Hair follicle dermal papilla cell (primary cell): ENCODE results near the gene KDELR3. TPM values are rescaled to one million over a fixed set of nuclear protein-coding genes. Genes with fewer than 3 reads are reported as not detected.

Experiments used
- total RNA-seq: library from RNA; depleted of rRNA; stranded (reverse); fragments of >200 nt; gene quantifications from 2 replicates; pipeline ENCODE4 v1.2.3, GENCODE V29; 2012

KDELR3 gene
- total RNA-seq, result 123 and 124 TPM in 2 replicates

GRCh38 chr22:38467904-38468442 lies at the start of gene KDELR3:
KDELR3 (plus strand) TSS chr22:38468096; CDS start chr22:38468234, 138 bp downstream.

GRCh38 chr22:38455076-38455529 lies 12.8 kb upstream of the KDELR3 start, which contains the start of gene KCNJ4:
KCNJ4 (minus strand) TSS chr22:38455199; CDS start chr22:38428132, 27,067 bp downstream.

DNA sequence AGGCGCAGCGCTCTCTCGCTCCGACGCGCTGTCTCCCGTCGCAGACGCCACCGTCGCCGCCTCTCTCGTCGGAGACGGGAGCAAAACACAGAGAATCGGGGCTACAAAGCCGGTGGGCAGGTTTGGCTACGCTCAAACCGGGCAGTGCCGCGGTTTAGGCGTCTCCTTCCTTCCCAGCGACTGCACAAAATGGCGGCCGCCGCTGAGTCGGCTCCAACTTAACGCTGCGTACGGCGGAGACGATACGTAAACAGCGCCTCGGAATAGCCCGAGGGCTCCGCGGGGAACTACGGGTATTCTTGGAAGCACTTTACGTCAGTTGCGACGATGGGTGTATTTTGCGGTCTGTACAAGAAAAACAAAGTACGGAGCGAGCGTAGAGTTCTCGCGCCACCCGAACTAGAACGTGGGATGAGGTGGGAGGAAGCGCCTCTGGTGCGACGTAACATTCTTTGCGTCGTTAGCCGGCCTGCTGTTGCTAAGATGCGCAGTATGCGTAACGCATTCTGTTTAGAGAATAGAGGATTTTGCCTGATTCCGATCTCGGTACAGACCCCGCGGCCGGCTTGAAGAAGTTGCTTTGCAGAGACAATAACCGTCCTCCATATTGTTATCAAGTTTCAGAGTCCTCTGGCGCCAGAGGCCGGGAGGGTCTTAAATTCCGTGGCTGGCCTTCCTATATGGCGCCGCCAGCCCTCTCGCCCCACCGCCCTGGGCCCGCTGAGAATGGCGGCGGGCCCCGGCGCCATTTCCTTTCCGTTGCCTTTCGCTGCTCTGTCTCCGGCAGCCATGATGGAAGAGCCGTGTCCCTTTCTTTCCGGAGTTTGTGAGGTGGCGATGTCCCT lies 38.4 kb downstream of the KDELR3 start, which contains the start of gene DDX17:
DDX17 (minus strand) TSS at position 194 of the 845 bp plus-strand sequence.

Other genes with a start within 250 kb of the KDELR3 start
- 37.4 and 42.4 TPM in 2 replicates for gene TMEM184B, start 195.1 kb upstream of the KDELR3 start, total RNA-seq
- gene CSNK1E, start 150.7 kb upstream of the KDELR3 start, total RNA-seq, result 138 and 160 TPM in 2 replicates
- gene KCNJ4, start 12.9 kb upstream of the KDELR3 start, total RNA-seq, result not detected in 2 replicates
- 574 and 711 TPM in 2 replicates for gene DDX17, start 38.2 kb downstream of the KDELR3 start, total RNA-seq
- gene DMC1, start 102.1 kb downstream of the KDELR3 start, total RNA-seq, result 5.2 and 7.2 TPM in 2 replicates
- 1.9 and 2.3 TPM in 2 replicates for gene FAM227A, start 188.3 kb downstream of the KDELR3 start, total RNA-seq
- gene CBY1, start 188.5 kb downstream of the KDELR3 start, total RNA-seq, result 12.5 and 13.0 TPM in 2 replicates
- 40.2 and 44.9 TPM in 2 replicates for gene TOMM22, start 213.9 kb downstream of the KDELR3 start, total RNA-seq
- 66.1 and 72.2 TPM in 2 replicates for gene JOSD1, start 232.8 kb downstream of the KDELR3 start, total RNA-seq
- 41.9 and 51.8 TPM in 2 replicates for gene GTPBP1, start 237.8 kb downstream of the KDELR3 start, total RNA-seq